Muscle of back (tissue), 11 donors: ENCODE measurements around the gene SPATA32. TPM values are rescaled to one million over a fixed set of nuclear protein-coding genes. Genes with fewer than 3 reads are reported as not detected.

Experiments used
- DNase-seq, 3 donors: peaks; one replicate each; pipeline versions ENCODE4 v3.0.0 to v3.0.0-alpha.2; 2013
- polyA plus RNA-seq, 10 donors: library from polyadenylated mRNA; unstranded; fragments of 120-200 nt; gene quantifications; one replicate each; pipeline ENCODE4 v1.2.1, GENCODE V29; 2013; ENCODE audit not compliant: insufficient read length in 10 of 10

The SPATA32 gene
- polyA plus RNA-seq, 10 donors, result 0.14 TPM; not detected in 9

GRCh38 chr17:45294506-45294905 lies 32.6 kb upstream of the SPATA32 start:
- DNase-seq, result peak in 1 of 3 donors; percentile 33

GRCh38 chr17:45293413-45294211 lies 31.7 kb upstream of the SPATA32 start:
- peak in 1 of 3 donors; percentile 68 for DNase-seq

- DNase-seq, result no peak
Observed at GRCh38 chr17:45292696-45293412, 31.0 kb upstream of the SPATA32 start.

GRCh38 chr17:45291171-45291805 lies 29.4 kb upstream of the SPATA32 start:
- DNase-seq, result no peak

- no peak for DNase-seq
Observed at GRCh38 chr17:45290269-45290765, 28.4 kb upstream of the SPATA32 start.

- no peak for DNase-seq
Observed at GRCh38 chr17:45289301-45290268, 27.7 kb upstream of the SPATA32 start.

GRCh38 chr17:45288825-45289224 lies 26.9 kb upstream of the SPATA32 start:
- DNase-seq, result peak in 1 of 3 donors; percentile 48

GRCh38 chr17:45287526-45288500 lies 25.9 kb upstream of the SPATA32 start:
- peak in 2 of 3 donors; percentile 63 to 74 for DNase-seq

- no peak for DNase-seq
Observed at GRCh38 chr17:45286286-45286685, 24.4 kb upstream of the SPATA32 start.

GRCh38 chr17:45284176-45285140 lies 22.6 kb upstream of the SPATA32 start:
- DNase-seq, result no peak

GRCh38 chr17:45283711-45284110 lies 21.8 kb upstream of the SPATA32 start:
- DNase-seq, result no peak

GRCh38 chr17:45282683-45283644 lies 21.1 kb upstream of the SPATA32 start:
- DNase-seq, result peak; percentile 64 to 81 (median 74)

GRCh38 chr17:45279898-45280297 lies 18.0 kb upstream of the SPATA32 start:
- peak in 1 of 3 donors; percentile 57 for DNase-seq

GRCh38 chr17:45277992-45278391 lies 16.1 kb upstream of the SPATA32 start:
- peak in 2 of 3 donors; percentile 55 to 67 for DNase-seq

- peak; percentile 86 to 91 (median 89) for DNase-seq
Observed at GRCh38 chr17:45277216-45277849, 15.4 kb upstream of the SPATA32 start.

GRCh38 chr17:45276031-45276430 lies 14.1 kb upstream of the SPATA32 start:
- peak in 1 of 3 donors; percentile 78 for DNase-seq

GRCh38 chr17:45274033-45274432 lies 12.1 kb upstream of the SPATA32 start:
- no peak for DNase-seq
